Ammon's horn (tissue), 1 donor: ENCODE measurements around the gene GOLGA5.

Experiments
- DNase-seq: peaks from one replicate; pipeline ENCODE4 v3.0.0-alpha.2; 2016; ENCODE audit warnings: low spot score

GOLGA5 gene

GRCh38 chr14:92880851-92881250, 86.7 kb downstream of the GOLGA5 start:
- peak; percentile 30 for DNase-seq

DNA sequence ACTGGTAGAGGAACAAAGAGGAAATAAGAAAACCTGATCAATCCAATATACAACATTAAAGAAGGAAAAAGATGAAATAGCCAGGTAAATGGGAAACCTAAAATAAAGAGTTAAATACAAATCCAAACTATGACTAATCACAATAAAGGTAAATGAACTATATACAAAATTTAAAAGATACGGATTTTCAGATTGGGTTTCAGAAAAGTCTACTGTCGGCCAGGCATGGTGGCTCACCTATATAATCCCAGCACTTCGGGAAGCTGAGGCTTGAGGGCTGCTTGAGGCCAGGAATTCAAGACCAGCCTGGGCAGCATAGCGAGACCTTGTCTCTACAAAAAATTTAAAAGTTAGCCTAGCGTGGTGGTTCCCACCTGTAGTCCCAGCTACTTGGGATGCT, 89.0 kb downstream of the GOLGA5 start:
- no peak for DNase-seq

- DNase-seq = no peak
These were observed 90.3 kb downstream of the GOLGA5 start for GRCh38 chr14:92884410-92884809.

- no peak for DNase-seq
These were observed 91.4 kb downstream of the GOLGA5 start for GRCh38 chr14:92885279-92886061.

DNA sequence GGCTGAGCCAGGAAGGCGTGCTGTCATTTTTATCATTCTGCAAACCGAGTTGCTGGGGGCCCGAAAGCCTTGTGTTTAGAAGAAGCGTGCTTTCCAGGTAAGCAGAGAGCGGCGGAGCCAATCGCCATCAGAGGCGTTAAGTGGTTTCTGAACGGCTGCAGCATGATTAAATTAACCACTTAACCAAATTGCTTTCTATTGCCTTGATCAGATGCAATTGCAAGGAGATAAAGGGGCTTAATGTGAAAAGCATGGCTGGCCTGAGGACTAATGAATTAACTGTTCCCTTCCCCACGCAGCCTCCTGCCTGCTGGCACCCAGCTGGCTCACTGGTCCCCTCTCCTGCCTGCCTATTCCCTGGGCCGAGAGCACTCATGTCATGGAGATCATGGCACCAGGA, 92.2 kb downstream of the GOLGA5 start:
- DNase-seq = no peak

GRCh38 chr14:92887157-92887556, 93.1 kb downstream of the GOLGA5 start:
- DNase-seq = no peak

DNA sequence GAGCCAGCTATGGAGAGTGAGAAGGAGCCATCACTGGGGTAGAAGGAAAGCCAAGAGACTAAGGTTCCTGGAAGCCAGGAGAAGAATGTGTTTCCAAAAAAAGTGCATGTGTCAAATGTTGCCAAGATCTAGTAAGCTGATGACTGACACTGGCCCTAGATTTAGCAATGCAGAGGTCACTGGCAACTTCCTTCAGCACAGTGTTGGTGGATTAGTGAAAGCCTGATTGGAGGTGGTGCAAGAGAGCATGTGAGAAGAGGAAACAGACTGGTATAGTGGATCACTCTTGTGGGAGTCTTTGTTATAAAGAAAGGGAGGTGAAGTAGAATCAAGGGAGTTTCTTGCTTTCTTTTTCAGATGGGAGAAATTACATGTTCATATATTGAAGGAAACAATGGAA, 94.8 kb downstream of the GOLGA5 start:
- no peak for DNase-seq
